Measurements from ENCODE around the gene NSD2.
"Not testable (repeated sequence)": the region's sequence is repeated elsewhere in the genome, so short reads cannot be mapped to it uniquely, and the experiment has no call there.

Gene NSD2

GRCh38 chr4:2006956-2007653, 135.9 kb downstream of the NSD2 start:
- no peak for DNase-seq

GRCh38 chr4:2007804-2008670, 136.8 kb downstream of the NSD2 start:
- peak; percentile 49 for DNase-seq

DNA sequence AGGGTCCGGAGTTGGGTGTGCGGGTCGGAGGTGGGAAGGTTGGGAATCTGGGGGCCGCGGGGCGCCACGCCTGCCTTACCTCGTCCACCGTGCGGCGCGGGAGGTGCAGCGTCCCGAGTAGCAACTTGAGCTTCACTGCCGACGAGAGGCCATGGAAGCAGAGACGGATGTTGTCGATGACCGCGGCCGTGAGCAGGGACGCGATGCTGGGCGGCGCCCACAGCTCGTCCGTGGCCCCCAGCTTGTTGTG, 137.4 kb downstream of the NSD2 start:
- no peak for DNase-seq

DNA sequence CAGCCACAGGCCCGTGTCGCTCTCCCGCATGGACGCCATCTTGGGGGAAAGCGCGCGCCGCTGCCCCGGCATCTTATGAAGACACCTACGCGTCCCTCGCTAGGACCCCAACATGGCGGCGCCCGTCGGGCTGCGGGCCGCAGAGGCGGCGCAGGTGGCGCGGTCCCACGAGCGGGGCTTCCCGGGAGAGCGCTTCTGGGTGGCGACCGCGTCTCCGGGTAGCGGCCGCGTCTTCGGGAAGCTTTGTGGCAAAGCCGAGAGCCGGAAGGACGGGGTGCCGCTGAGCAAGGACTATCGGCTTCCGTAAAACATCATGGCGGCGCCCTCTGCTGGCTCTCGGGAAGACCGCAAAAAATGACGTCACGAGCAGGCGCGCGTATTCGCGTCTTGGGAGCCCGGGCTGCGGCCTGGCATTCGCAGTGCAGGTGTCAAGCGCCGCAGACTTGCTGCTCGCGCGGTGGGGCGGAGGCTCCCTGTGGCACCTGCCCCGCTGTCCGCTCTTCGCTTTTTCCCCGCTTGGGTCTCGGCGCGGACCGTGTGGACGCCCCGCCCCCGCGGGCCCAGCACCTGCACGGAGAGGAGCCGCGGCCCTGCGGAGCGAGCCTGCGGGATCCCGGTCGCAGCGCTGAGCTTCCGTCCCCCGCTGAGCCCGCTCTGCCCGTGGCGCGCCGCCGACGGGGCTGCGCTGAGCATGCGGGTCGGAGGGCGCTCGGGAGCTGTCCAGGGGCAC, 137.9 kb downstream of the NSD2 start, which contains the start of gene NELFA:
TSS of gene NELFA (minus strand) at position 54 of the 730 bp plus-strand sequence. CDS start at position 39, 15 bp downstream.
- peak; percentile 92 for DNase-seq

- peak; percentile 51 for DNase-seq
These were observed 138.5 kb downstream of the NSD2 start for GRCh38 chr4:2009651-2010233.

GRCh38 chr4:2011583-2011982, 140.4 kb downstream of the NSD2 start:
- DNase-seq, result no peak

DNA sequence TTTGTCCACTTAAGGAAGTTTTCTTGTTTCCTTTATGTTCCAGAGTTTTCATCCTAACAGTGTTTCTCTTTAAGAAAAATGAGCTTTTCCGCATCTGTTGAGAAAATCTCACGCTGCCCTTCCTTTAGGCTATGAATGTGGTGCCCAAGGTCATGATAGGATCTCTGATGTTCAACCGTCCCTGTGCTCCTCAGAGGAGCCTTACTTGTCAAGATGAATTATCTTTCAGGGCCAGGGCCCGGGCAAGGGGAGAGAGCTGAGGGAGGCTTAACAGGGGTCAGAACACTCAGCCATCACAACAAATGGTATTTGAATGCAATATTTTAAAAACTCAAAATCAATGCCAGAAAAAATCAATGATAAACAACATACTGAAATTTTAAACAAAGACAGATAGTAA, 143.8 kb downstream of the NSD2 start:
- DNase-seq, result no peak

GRCh38 chr4:2021358-2022018, 150.3 kb downstream of the NSD2 start:
- not testable (repeated sequence) for DNase-seq

DNA sequence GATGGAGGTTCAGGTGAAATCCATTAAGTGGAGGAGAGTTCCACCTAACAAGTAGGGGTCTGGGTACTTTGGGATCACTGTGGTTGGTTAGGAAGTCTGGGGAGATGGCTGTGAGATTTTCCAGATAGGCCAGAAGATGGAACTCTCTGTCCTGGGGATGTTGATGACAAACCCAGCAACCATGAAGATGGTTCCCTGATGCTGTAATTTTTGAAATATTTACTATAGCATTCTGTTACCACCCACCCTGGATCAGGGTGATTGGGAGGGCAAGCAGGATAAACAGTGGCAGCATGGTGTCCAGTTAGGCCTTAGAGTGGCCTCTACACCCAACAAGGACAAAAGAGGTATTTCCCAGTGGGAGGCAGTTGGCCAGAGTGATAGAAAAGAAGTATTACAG, 153.5 kb downstream of the NSD2 start:
- DNase-seq, result no peak

DNA sequence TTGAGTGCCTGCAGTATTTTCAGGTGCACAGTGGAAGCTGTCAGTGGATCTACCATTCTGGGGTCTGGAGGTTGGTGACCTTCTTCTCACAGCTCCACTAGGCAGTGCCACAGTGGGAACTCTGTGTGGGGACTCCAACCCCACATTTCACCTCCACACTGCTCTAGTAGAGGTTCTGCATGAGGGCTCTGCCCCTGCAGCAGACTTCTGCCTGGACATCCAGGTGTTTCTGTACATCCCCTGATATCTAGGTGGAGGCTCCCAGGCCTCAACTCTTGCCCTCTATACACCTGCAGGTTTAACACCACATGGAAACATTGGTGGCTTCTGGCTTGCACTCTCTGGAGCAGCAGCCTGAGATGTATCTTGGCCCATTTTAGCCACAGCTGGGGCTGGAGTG, 154.6 kb downstream of the NSD2 start:
- DNase-seq, result no peak

DNA sequence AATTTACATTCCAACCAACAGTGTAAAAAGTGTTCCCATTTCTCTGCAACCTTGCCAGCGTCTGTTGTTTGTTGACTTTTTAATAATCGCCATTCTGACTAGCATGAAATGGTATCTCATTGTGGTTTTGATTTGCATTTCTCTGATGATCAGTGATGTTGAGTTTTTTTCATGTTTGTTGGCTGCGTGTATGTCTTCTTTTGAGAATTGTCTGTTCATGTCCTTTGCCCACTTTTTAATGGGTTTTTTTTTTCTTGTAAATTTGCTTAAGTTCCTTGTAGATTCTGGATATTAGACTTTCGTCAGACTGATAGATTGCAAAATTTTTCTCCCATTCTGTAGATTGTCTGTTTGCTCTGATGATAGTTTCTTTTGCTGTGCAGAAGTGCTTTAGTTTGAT, 155.9 kb downstream of the NSD2 start:
- DNase-seq, result not testable (repeated sequence)

GRCh38 chr4:2031161-2031560, 160.0 kb downstream of the NSD2 start:
- not testable (repeated sequence) for DNase-seq

All from left hindlimb (tissue), 1 donor.